Measurements from ENCODE around the gene RIPOR2. TPM values are rescaled to one million over a fixed set of nuclear protein-coding genes. Genes with fewer than 3 reads are reported as not detected.

Gene RIPOR2
- total and polyA plus RNA-seq, 4 donors = 1.6 to 10.9 (median 3.7) TPM

DNA sequence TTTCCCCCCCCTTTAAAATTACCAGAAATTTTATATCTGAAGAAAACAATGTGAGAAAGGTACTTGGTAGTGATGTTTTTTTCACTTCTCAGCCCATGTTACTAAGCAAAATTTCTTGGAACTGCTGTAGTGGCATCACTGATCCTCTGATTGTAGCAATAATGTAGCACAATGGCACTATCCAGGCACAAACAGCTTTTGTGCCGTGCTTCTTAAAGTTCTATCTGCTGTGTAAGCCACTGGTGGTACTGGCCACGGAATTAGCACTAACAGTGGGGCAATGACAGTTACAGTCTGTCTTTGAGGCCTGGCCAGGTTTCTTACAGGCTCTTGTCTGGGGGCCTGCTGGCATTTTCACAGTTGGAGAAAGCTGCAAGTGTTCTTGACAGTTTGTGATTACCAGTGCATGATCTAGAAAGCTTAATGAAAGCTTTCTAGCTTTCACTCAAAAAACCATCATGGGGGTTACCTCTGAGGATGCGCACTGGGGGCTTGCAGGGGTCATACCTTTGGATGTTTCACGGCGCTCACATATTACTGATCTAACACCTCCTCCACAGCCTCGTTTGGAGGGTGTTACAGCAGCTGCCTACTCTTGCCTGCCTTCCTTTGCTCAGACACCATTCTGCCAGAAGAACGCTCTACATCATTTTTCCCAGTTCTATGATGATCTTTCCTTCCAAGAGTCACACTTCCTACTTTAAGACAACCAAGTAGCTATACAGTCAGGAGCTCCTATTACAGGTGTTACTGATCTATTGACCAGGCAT lies 78.7 kb downstream of the RIPOR2 start:
- 87% methylated on average over 7 of the region's 7 CpGs for WGBS
- TF ChIP-seq, protein P1, sequence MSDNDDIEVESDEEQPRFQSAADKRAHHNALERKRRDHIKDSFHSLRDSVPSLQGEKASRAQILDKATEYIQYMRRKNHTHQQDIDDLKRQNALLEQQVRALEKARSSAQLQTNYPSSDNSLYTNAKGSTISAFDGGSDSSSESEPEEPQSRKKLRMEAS (IDR thresholded peaks at IDR 0.05) = no peak
- no peak for TF ChIP-seq HNF4A (conservative IDR thresholded peaks at IDR 0.05)
- TF ChIP-seq GABPA (IDR thresholded peaks at IDR 0.05 in 1 of 2, conservative IDR thresholded peaks at IDR 0.05 in 1 of 2) = no peak
- TF ChIP-seq, protein P2, sequence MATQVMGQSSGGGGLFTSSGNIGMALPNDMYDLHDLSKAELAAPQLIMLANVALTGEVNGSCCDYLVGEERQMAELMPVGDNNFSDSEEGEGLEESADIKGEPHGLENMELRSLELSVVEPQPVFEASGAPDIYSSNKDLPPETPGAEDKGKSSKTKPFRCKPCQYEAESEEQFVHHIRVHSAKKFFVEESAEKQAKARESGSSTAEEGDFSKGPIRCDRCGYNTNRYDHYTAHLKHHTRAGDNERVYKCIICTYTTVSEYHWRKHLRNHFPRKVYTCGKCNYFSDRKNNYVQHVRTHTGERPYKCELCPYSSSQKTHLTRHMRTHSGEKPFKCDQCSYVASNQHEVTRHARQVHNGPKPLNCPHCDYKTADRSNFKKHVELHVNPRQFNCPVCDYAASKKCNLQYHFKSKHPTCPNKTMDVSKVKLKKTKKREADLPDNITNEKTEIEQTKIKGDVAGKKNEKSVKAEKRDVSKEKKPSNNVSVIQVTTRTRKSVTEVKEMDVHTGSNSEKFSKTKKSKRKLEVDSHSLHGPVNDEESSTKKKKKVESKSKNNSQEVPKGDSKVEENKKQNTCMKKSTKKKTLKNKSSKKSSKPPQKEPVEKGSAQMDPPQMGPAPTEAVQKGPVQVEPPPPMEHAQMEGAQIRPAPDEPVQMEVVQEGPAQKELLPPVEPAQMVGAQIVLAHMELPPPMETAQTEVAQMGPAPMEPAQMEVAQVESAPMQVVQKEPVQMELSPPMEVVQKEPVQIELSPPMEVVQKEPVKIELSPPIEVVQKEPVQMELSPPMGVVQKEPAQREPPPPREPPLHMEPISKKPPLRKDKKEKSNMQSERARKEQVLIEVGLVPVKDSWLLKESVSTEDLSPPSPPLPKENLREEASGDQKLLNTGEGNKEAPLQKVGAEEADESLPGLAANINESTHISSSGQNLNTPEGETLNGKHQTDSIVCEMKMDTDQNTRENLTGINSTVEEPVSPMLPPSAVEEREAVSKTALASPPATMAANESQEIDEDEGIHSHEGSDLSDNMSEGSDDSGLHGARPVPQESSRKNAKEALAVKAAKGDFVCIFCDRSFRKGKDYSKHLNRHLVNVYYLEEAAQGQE (IDR thresholded peaks at IDR 0.05) = no peak
- no peak for TF ChIP-seq JUND (IDR thresholded peaks at IDR 0.05)
- no peak for TF ChIP-seq RAD21 (IDR thresholded peaks at IDR 0.05)
- no peak for TF ChIP-seq FOXA1 (IDR thresholded peaks at IDR 0.05)
- TF ChIP-seq EGR1 (IDR thresholded peaks at IDR 0.05; ENCODE audit: low read depth in 2 of 2) = no peak
- TF ChIP-seq, protein P3, sequence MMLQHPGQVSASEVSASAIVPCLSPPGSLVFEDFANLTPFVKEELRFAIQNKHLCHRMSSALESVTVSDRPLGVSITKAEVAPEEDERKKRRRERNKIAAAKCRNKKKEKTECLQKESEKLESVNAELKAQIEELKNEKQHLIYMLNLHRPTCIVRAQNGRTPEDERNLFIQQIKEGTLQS (IDR thresholded peaks at IDR 0.05) = no peak
- TF ChIP-seq FOXA2 (IDR thresholded peaks at IDR 0.05) = no peak
- TF ChIP-seq RXRA (IDR thresholded peaks at IDR 0.05) = no peak
- TF ChIP-seq, protein P4, sequence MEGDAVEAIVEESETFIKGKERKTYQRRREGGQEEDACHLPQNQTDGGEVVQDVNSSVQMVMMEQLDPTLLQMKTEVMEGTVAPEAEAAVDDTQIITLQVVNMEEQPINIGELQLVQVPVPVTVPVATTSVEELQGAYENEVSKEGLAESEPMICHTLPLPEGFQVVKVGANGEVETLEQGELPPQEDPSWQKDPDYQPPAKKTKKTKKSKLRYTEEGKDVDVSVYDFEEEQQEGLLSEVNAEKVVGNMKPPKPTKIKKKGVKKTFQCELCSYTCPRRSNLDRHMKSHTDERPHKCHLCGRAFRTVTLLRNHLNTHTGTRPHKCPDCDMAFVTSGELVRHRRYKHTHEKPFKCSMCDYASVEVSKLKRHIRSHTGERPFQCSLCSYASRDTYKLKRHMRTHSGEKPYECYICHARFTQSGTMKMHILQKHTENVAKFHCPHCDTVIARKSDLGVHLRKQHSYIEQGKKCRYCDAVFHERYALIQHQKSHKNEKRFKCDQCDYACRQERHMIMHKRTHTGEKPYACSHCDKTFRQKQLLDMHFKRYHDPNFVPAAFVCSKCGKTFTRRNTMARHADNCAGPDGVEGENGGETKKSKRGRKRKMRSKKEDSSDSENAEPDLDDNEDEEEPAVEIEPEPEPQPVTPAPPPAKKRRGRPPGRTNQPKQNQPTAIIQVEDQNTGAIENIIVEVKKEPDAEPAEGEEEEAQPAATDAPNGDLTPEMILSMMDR (IDR thresholded peaks at IDR 0.05; ENCODE audit: low read depth, low read length, missing input control) = no peak
- no peak for TF ChIP-seq SP1 (IDR thresholded peaks at IDR 0.05)
- no peak for DNase-seq (ENCODE audit: low spot score)
- Histone ChIP-seq H3K9me3 (ENCODE audit: control insufficient read depth in 4 of 4, low read length in 3 of 4) (no peaks in the 10 kb centered on the region), H3K9ac (ENCODE audit: low read depth in 1 of 2, low read length in 2 of 2) (no peak overlapping the region), H3K27me3 (ENCODE audit: control insufficient read depth in 4 of 4, insufficient read depth in 4 of 4, low read length in 3 of 4) (no peaks in the 10 kb centered on the region), H3K36me3 (ENCODE audit: control insufficient read depth in 4 of 4, insufficient read depth in 3 of 4, low read depth in 1 of 4, low read length in 3 of 4) (no peaks in the 10 kb centered on the region), H3K4me3 (ENCODE audit: low read depth in 1 of 3, low read length in 3 of 3) (no peak overlapping the region), H3K27ac (ENCODE audit: low read depth in 1 of 2, low read length in 2 of 2) (no peak overlapping the region), H3K4me1 (ENCODE audit: control insufficient read depth in 4 of 4, insufficient read depth in 4 of 4, low read length in 3 of 4) (peaks cover 0 to 7% (median 0%) of the 10 kb centered on the region in 4 donors)

DNA sequence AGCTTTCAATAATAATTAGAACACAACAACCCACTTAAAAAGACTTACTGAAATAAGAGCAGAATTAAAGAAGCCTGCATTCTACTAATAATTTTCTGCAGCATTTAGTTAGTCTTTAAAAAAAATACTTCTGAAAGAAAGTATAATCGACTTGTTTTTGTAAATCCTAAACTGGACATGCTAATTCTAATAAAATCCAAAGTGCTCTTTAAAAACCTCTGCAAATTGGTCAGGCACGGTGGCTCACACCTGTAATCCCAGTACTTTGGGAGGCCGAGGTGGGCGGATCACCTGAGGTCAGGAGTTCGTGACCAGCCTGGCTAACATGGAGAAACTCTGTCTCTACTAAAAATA lies 79.5 kb downstream of the RIPOR2 start:
- Histone ChIP-seq H3K4me3 (ENCODE audit: low read depth in 1 of 3, low read length in 3 of 3) (no peak overlapping the region), H3K27ac (ENCODE audit: low read depth in 1 of 2, low read length in 2 of 2) (no peak overlapping the region), H3K36me3 (ENCODE audit: control insufficient read depth in 4 of 4, insufficient read depth in 3 of 4, low read depth in 1 of 4, low read length in 3 of 4) (no peaks in the 10 kb centered on the region), H3K27me3 (ENCODE audit: control insufficient read depth in 4 of 4, insufficient read depth in 4 of 4, low read length in 3 of 4) (no peaks in the 10 kb centered on the region), H3K9me3 (ENCODE audit: control insufficient read depth in 4 of 4, low read length in 3 of 4) (no peaks in the 10 kb centered on the region), H3K9ac (ENCODE audit: low read depth in 1 of 2, low read length in 2 of 2) (no peak overlapping the region), H3K4me1 (ENCODE audit: control insufficient read depth in 4 of 4, insufficient read depth in 4 of 4, low read length in 3 of 4) (peaks cover 0 to 7% (median 0%) of the 10 kb centered on the region in 4 donors)
- WGBS = 64% methylated on average over 5 of the region's 5 CpGs
- no peak for TF ChIP-seq RXRA (IDR thresholded peaks at IDR 0.05)
- TF ChIP-seq FOXA1 (IDR thresholded peaks at IDR 0.05) = no peak
- TF ChIP-seq TAF1 (conservative IDR thresholded peaks at IDR 0.05) = no peak
- TF ChIP-seq JUND (IDR thresholded peaks at IDR 0.05) = no peak
- TF ChIP-seq YY1 (IDR thresholded peaks at IDR 0.05) = no peak
- no peak for TF ChIP-seq SP1 (IDR thresholded peaks at IDR 0.05)
- TF ChIP-seq, protein P2 (IDR thresholded peaks at IDR 0.05) = no peak
- TF ChIP-seq HNF4G (IDR thresholded peaks at IDR 0.05) = no peak
- no peak for TF ChIP-seq RAD21 (IDR thresholded peaks at IDR 0.05)
- TF ChIP-seq NR2F2 (IDR thresholded peaks at IDR 0.05) = no peak
- TF ChIP-seq GABPA (IDR thresholded peaks at IDR 0.05 in 1 of 2, conservative IDR thresholded peaks at IDR 0.05 in 1 of 2) = no peak
- TF ChIP-seq, protein P3 (IDR thresholded peaks at IDR 0.05) = no peak
- no peak for DNase-seq (ENCODE audit: low spot score)

All from liver (tissue), 9 donors.